Measurements from ENCODE around the gene RNF135.
"Not testable (repeated sequence)": the region's sequence is repeated elsewhere in the genome, so short reads cannot be mapped to it uniquely, and the experiment has no call there.

Gene RNF135

GRCh38 chr17:30954046-30954830 is 16.6 kb upstream of the RNF135 start:
- no peak for DNase-seq (ENCODE audit: low read depth, low spot score)

GRCh38 chr17:30956764-30957374 is 14.0 kb upstream of the RNF135 start:
- DNase-seq (ENCODE audit: low read depth, low spot score), result no peak

- no peak for DNase-seq (ENCODE audit: low read depth, low spot score)
These were observed 13.1 kb upstream of the RNF135 start for GRCh38 chr17:30957741-30958140.

GRCh38 chr17:30958187-30958586 is 12.7 kb upstream of the RNF135 start:
- DNase-seq (ENCODE audit: low read depth, low spot score), result no peak

GRCh38 chr17:30961209-30962188 is 9.3 kb upstream of the RNF135 start:
- no peak for DNase-seq (ENCODE audit: low read depth, low spot score)

GRCh38 chr17:30964312-30964711 is 6.5 kb upstream of the RNF135 start:
- not testable (repeated sequence) for DNase-seq (ENCODE audit: low read depth, low spot score)

GRCh38 chr17:30964876-30965275 is 6.0 kb upstream of the RNF135 start:
- no peak for DNase-seq (ENCODE audit: low read depth, low spot score)

GRCh38 chr17:30965686-30966085 is 5.2 kb upstream of the RNF135 start:
- no peak for DNase-seq (ENCODE audit: low read depth, low spot score)

GRCh38 chr17:30967911-30968310 is 2.9 kb upstream of the RNF135 start:
- not testable (repeated sequence) for DNase-seq (ENCODE audit: low read depth, low spot score)

GRCh38 chr17:30969989-30970830 is 629 bp upstream of the RNF135 start:
- no peak for DNase-seq (ENCODE audit: low read depth, low spot score)

- no peak for DNase-seq (ENCODE audit: low read depth, low spot score)
These were observed 4.4 kb downstream of the RNF135 start for GRCh38 chr17:30975042-30975820.

GRCh38 chr17:30979919-30980318 is 9.1 kb downstream of the RNF135 start:
- not testable (repeated sequence) for DNase-seq (ENCODE audit: low read depth, low spot score)

- no peak for DNase-seq (ENCODE audit: low read depth, low spot score)
These were observed 11.0 kb downstream of the RNF135 start for GRCh38 chr17:30981531-30982519.

- DNase-seq (ENCODE audit: low read depth, low spot score), result no peak
These were observed 12.0 kb downstream of the RNF135 start for GRCh38 chr17:30982855-30983254.

- DNase-seq (ENCODE audit: low read depth, low spot score), result no peak
These were observed 19.6 kb downstream of the RNF135 start for GRCh38 chr17:30990458-30990857.

GRCh38 chr17:30992551-30992950 is 21.7 kb downstream of the RNF135 start:
- no peak for DNase-seq (ENCODE audit: low read depth, low spot score)

GRCh38 chr17:30995347-30995746 is 24.5 kb downstream of the RNF135 start:
- no peak for DNase-seq (ENCODE audit: low read depth, low spot score)

- no peak for DNase-seq (ENCODE audit: low read depth, low spot score)
These were observed 25.6 kb downstream of the RNF135 start for GRCh38 chr17:30996486-30996885.

GRCh38 chr17:30997270-30997669 is 26.4 kb downstream of the RNF135 start:
- DNase-seq (ENCODE audit: low read depth, low spot score), result no peak

Data from smooth muscle cell of the brain vasculature (primary cell).